Measurements from ENCODE around the gene ARHGAP26.

GRCh38 chr5:142823806-142824205 is 53.6 kb downstream of the ARHGAP26 start:
- TF ChIP-seq, protein P1, sequence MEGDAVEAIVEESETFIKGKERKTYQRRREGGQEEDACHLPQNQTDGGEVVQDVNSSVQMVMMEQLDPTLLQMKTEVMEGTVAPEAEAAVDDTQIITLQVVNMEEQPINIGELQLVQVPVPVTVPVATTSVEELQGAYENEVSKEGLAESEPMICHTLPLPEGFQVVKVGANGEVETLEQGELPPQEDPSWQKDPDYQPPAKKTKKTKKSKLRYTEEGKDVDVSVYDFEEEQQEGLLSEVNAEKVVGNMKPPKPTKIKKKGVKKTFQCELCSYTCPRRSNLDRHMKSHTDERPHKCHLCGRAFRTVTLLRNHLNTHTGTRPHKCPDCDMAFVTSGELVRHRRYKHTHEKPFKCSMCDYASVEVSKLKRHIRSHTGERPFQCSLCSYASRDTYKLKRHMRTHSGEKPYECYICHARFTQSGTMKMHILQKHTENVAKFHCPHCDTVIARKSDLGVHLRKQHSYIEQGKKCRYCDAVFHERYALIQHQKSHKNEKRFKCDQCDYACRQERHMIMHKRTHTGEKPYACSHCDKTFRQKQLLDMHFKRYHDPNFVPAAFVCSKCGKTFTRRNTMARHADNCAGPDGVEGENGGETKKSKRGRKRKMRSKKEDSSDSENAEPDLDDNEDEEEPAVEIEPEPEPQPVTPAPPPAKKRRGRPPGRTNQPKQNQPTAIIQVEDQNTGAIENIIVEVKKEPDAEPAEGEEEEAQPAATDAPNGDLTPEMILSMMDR (IDR thresholded peaks at IDR 0.05; ENCODE audit: poor library complexity, severe bottlenecking), result no peak
- TF ChIP-seq TAF1 (IDR thresholded peaks at IDR 0.05; ENCODE audit: low read depth), result no peak
